ENCODE data around the gene GPRC5B.

DNA sequence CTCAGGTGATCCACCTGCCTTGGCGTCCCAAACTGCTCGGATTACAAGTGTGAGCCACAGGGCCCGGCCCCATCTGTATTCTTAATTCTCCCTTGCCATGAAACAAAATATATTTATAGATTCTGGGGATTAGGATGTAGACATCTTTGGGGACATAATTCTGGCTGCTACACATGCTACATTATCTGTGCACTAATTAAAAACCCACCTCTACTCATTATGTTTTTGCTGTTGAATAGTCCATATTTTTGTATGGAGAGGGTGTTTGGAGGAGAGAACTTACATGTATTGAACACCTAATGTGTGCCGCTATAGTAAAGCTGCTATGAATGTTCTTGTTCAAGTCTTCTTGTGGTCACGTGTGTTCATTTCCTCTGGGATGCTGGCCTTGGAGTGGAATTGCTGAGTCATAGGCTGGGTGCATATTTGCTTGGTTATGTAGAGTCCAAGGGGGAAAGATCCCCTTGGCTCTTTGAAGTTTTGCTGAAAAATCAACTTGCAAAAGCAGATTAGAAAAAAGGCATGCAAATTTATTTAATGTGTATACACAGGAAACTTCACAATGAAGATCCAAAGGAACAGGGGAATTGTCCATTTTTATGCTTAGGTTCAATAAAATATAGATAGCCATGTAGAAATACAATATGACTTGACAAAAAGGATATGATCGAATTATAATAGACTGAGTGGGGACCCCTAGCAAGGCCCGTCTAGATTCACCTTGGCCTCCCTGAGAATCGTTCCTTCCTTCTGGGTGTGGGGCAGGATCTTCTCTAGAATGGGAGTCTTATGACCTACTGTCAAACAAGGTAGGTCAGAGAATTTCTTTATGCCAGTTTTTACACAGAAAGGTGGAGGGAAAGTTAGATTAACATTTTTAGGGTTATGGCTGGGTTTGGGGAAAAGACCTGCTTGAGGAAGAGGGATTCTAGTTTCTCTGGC lies 42.1 kb upstream of the GPRC5B start:
- TF ChIP-seq CTCF (IDR thresholded peaks at IDR 0.05) (no peak), POLR2AphosphoS5 (IDR thresholded peaks at IDR 0.05) (no peak), POLR2A (IDR thresholded peaks at IDR 0.05) (no peak)

Measured in transverse colon (tissue), 4 donors.